SK-N-SH (cell line): ENCODE measurements around the gene XKR3. TPM values are rescaled to one million over a fixed set of nuclear protein-coding genes. Genes with fewer than 3 reads are reported as not detected.

Experiments
- CTCF ChIA-PET: fragments of 300-600, 350-600 bp; formaldehyde crosslinking; extraction: SDS; loops from one replicate; lab custom pipeline; 2021; lab: Yijun Ruan, JAX
- POLR2A ChIA-PET: fragments of 350-600 bp; sonication (Branson Sonifier 250); formaldehyde crosslinking; extraction: SDS; loops from one replicate; lab custom pipeline; 2020; ENCODE audit warnings: antibody characterized with exemption, inconsistent platforms; lab: Yijun Ruan, JAX
- DNase-seq: peaks from one replicate; pipeline ENCODE4 v3.0.0; 2012
- H2AFZ ChIP-seq: fragments of 200-600 bp; sonication (generic); 2 replicates; pipeline ENCODE4 v1.8.1; 2016; ENCODE audit warnings: antibody characterized with exemption, mild to moderate bottlenecking, low read depth
- H3F3A ChIP-seq: fragments of 200-600 bp; sonication (generic); replicated peaks from 2 replicates; pipeline ENCODE3; 2016; ENCODE audit warnings: antibody characterized with exemption, mild to moderate bottlenecking; ENCODE audit not compliant: insufficient read depth
- H3K27ac ChIP-seq, 2 experiments: fragments of 200-500 bp in 1 of 2; fragments of 200-600 bp in 1 of 2; sonication (Bioruptor generic) in 1 of 2; sonication (generic), shearing (Covaris generic) in 1 of 2; 2 replicates each; pipeline versions ENCODE4 v1.5.1 to v1.6.1; 2014 to 2016; ENCODE audit warnings: low read depth in 2 of 2, inconsistent platforms in 1 of 2, low read length in 1 of 2, mild to moderate bottlenecking in 1 of 2, mixed read lengths in 1 of 2
- H3K27me3 ChIP-seq: fragments of 200-600 bp; sonication (generic), shearing (Covaris generic); 2 replicates; pipeline ENCODE4 v1.6.1; 2016; ENCODE audit warnings: mixed run types; ENCODE audit not compliant: insufficient read depth
- H3K36me3 ChIP-seq, 2 experiments: fragments of 200-500 bp in 1 of 2; fragments of 200-600 bp in 1 of 2; sonication (Bioruptor generic) in 1 of 2; sonication (generic) in 1 of 2; replicated peaks in 1 of 2; 2 replicates each; pipeline versions ENCODE3 to v1.5.1; 2014 to 2016; ENCODE audit warnings: low read length in 1 of 2, mild to moderate bottlenecking in 1 of 2; ENCODE audit not compliant: insufficient read depth in 2 of 2, control insufficient read depth in 1 of 2
- H3K4me1 ChIP-seq, 2 experiments: fragments of 200-500 bp in 1 of 2; fragments of 200-600 bp in 1 of 2; sonication (Bioruptor generic) in 1 of 2; sonication (generic), shearing (Covaris generic) in 1 of 2; 2 replicates each; pipeline versions ENCODE4 v1.5.1 to v1.6.1; 2014 to 2016; ENCODE audit warnings: low read depth in 1 of 2, low read length in 1 of 2, mixed run types in 1 of 2; ENCODE audit not compliant: insufficient read depth in 2 of 2, control insufficient read depth in 1 of 2
- H3K4me2 ChIP-seq: fragments of 200-600 bp; sonication (generic), shearing (Covaris generic); 2 replicates; pipeline ENCODE4 v1.6.1; 2017; ENCODE audit warnings: mixed run types
- H3K4me3 ChIP-seq, 2 experiments: fragments of 200-500 bp in 1 of 2; fragments of 200-600 bp in 1 of 2; sonication (Bioruptor generic) in 1 of 2; sonication (generic), shearing (Covaris generic) in 1 of 2; 2 replicates each; pipeline versions ENCODE4 v1.5.1 to v1.8.1; 2014 to 2016; ENCODE audit warnings: low read depth in 2 of 2, inconsistent platforms in 1 of 2, low read length in 1 of 2, mild to moderate bottlenecking in 1 of 2, mixed read lengths in 1 of 2, moderate library complexity in 1 of 2
- H3K79me2 ChIP-seq: fragments of 200-600 bp; sonication (generic); 2 replicates; pipeline ENCODE4 v1.8.1; 2017; ENCODE audit warnings: mild to moderate bottlenecking; ENCODE audit not compliant: insufficient read depth
- H3K9ac ChIP-seq: fragments of 200-600 bp; sonication (generic); 2 replicates; pipeline ENCODE4 v1.6.1; 2017; ENCODE audit warnings: mixed run types
- H3K9me2 ChIP-seq: fragments of 200-600 bp; sonication (generic); 2 replicates; pipeline ENCODE4 v1.6.1; 2017; ENCODE audit warnings: mixed run types
- H3K9me3 ChIP-seq: fragments of 200-600 bp; sonication (generic); 2 replicates; pipeline ENCODE4 v1.6.1; 2017; ENCODE audit warnings: mixed run types, mild to moderate bottlenecking, moderate library complexity
- H4K20me1 ChIP-seq: fragments of 200-600 bp; sonication (generic); 2 replicates; pipeline ENCODE4 v1.6.1; 2017; ENCODE audit warnings: mild to moderate bottlenecking, mixed run types; ENCODE audit not compliant: insufficient read depth
- CTCF ChIP-seq: fragments of 200-600 bp; sonication (generic); IDR thresholded peaks from 2 replicates; pipeline ENCODE4 v1.6.1; 2017; ENCODE audit warnings: antibody characterized with exemption, mild to moderate bottlenecking, moderate library complexity
- FOXM1 ChIP-seq: IDR thresholded peaks from 2 replicates; pipeline ENCODE4 v1.4.0; 2012; ENCODE audit warnings: low read depth, mild to moderate bottlenecking
- GABPA ChIP-seq: IDR thresholded peaks from 2 replicates; pipeline ENCODE4 v1.4.0; 2012; ENCODE audit warnings: low read depth, mild to moderate bottlenecking
- JUND ChIP-seq: IDR thresholded peaks from 2 replicates; pipeline ENCODE4 v1.4.0; 2012
- MEF2A ChIP-seq: IDR thresholded peaks from 2 replicates; pipeline ENCODE4 v1.4.0; 2012; ENCODE audit warnings: low read depth, borderline replicate concordance
- NRF1 ChIP-seq: IDR thresholded peaks from 2 replicates; pipeline ENCODE4 v1.6.1; 2012; ENCODE audit warnings: low read depth, mild to moderate bottlenecking, low read length
- PBX3 ChIP-seq: IDR thresholded peaks from 2 replicates; pipeline ENCODE4; 2012
- RCOR1 ChIP-seq: fragments of 150-350 bp; IDR thresholded peaks from 2 replicates; pipeline ENCODE4 v1.6.1; 2017; ENCODE audit warnings: antibody characterized with exemption, low read length
- REST ChIP-seq: IDR thresholded peaks from 2 replicates; pipeline ENCODE4 v1.6.1; 2012; ENCODE audit warnings: mild to moderate bottlenecking, low read depth, low read length, moderate library complexity
- SIN3A ChIP-seq: IDR thresholded peaks from 2 replicates; pipeline ENCODE4 v1.6.1; 2012; ENCODE audit warnings: low read depth, mild to moderate bottlenecking, low read length, moderate library complexity, borderline replicate concordance
- TAF1 ChIP-seq: IDR thresholded peaks from 2 replicates; pipeline ENCODE4 v1.6.1; 2012; ENCODE audit warnings: low read depth, mild to moderate bottlenecking, low read length, moderate library complexity, borderline replicate concordance
- USF2 ChIP-seq: fragments of 150-350 bp; IDR thresholded peaks from 2 replicates; pipeline ENCODE4 v1.6.1; 2017; ENCODE audit warnings: antibody characterized with exemption, low read length, low read depth, borderline replicate concordance
- WGBS: methylation state at CpG from one replicate; pipeline ENCODE4 v1.1.6; 2017; ENCODE audit warnings: low lambda C conversion rate; 5-methylcytosine and 5-hydroxymethylcytosine counted together
- polyA plus RNA-seq, 3 experiments: library from polyadenylated mRNA; depleted of rRNA; stranded (reverse); fragments of >200 nt; gene quantifications; 2 replicates each; pipeline ENCODE4 v1.2.3, GENCODE V29; 2012

The XKR3 gene
- polyA plus RNA-seq, 1 of the 3 experiments (the other 2 are of a cell fraction): not detected

- 1% methylated on average over 2 of the region's 2 CpGs for WGBS
- POLR2A ChIA-PET: no interaction called here
- Histone ChIP-seq H3K9me3 (no peaks in the 10 kb centered on the region), H3K27me3 (no peaks in the 10 kb centered on the region), H3K36me3 (no peaks in the 10 kb centered on the region), H3K9ac (no peak overlapping the region), H2AFZ (no peak overlapping the region), H3K4me2 (no peak overlapping the region), H3K4me3 (no peak overlapping the region), H3K4me1 (no peaks in the 10 kb centered on the region), H3K9me2 (no peaks in the 10 kb centered on the region), H3K79me2 (no peaks in the 10 kb centered on the region), H3F3A (no peaks in the 10 kb centered on the region), H4K20me1 (no peaks in the 10 kb centered on the region), H3K27ac (no peak overlapping the region)
- DNase-seq: no peak
- no peak for TF ChIP-seq CTCF
- TF ChIP-seq RCOR1: no peak
- no peak for TF ChIP-seq SIN3A
- no peak for TF ChIP-seq REST
- TF ChIP-seq JUND: no peak
- no peak for TF ChIP-seq MEF2A
- CTCF ChIA-PET: no interaction called here
These were observed 43.4 kb downstream of the XKR3 start for GRCh38 chr22:16781764-16782329.

GRCh38 chr22:16781074-16781763 lies 44.0 kb downstream of the XKR3 start:
- no peak for DNase-seq
- TF ChIP-seq NRF1 (no peak), TAF1 (no peak), PBX3 (no peak), USF2 (no peak), FOXM1 (no peak), GABPA (no peak)
- Histone ChIP-seq H3K27ac (no peak overlapping the region), H3K4me1 (no peaks in the 10 kb centered on the region), H3K9ac (no peak overlapping the region), H3K79me2 (no peaks in the 10 kb centered on the region), H3K27me3 (no peaks in the 10 kb centered on the region), H2AFZ (no peak overlapping the region), H3K4me3 (no peak overlapping the region), H3K9me3 (no peaks in the 10 kb centered on the region), H3K36me3 (no peaks in the 10 kb centered on the region), H3K9me2 (no peaks in the 10 kb centered on the region), H3K4me2 (no peak overlapping the region), H4K20me1 (no peaks in the 10 kb centered on the region), H3F3A (no peaks in the 10 kb centered on the region)
- CTCF ChIA-PET: no interaction called here
- WGBS: 2% methylated on average over 11 of the region's 11 CpGs
- POLR2A ChIA-PET: no interaction called here
